GM12892 (cell line): ENCODE measurements around the gene EXT2.

Experiments
- POLR2A ChIP-seq: IDR thresholded peaks from 2 replicates; pipeline ENCODE4 v1.6.1; 2011; ENCODE audit warnings: low read depth, low read length, control low read depth
- POLR2AphosphoS5 ChIP-seq: IDR thresholded peaks from 2 replicates; pipeline ENCODE4 v1.6.1; 2011; ENCODE audit warnings: low read depth, low read length, control low read depth
- TAF1 ChIP-seq: IDR thresholded peaks from 2 replicates; pipeline ENCODE4 v1.6.1; 2011; ENCODE audit warnings: low read depth, mild to moderate bottlenecking, control low read depth, low read length, borderline replicate concordance

DNA sequence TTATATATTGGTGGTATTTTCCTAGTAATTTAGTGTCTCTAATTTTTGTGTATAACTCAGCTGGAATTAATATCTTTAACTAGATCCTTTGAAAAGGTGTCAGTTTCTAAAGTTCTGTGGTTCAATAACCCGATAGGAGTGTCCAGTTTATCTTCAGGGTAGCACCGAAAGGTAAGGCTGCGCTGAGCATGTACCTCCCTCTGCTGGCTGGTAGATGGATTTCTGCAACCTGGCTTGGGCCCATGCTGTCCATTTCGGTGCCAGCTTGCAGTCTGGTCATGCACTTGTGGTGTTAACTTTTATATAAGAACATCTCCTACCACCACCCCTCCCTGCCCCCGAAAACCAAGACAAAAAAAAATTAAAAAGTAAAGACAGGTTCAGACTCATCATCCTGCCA lies 24.7 kb downstream of the EXT2 start:
- TF ChIP-seq POLR2A = no peak
- TF ChIP-seq POLR2AphosphoS5 = no peak
- TF ChIP-seq TAF1 = no peak
